ENCODE data around the gene SGTA.

SGTA gene

DNA sequence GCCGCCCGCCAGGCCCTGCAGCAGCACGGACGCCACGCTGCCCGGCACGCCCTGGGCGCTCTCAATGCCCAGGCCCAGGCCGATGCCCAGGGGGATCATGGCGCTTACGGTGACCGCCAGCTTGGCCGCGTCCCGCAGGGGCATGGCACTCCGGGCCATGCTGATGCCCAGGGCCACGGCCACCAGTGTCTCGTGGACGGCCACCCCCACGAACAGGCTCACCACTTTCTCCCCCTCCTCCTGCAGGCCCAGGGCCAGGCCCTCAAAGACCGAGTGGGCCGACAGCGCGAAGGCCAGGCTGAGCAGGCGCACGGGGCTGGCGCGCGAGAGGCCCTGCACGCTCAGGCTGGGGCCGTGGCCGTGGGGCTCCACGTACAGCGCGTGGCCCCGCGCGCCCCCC is 50.2 kb downstream of the SGTA start:
- Histone ChIP-seq H3K9me2 (replicated peaks; ENCODE audit: low read depth, low read length) (no peaks in the 10 kb centered on the region), H3K27me3 (ENCODE audit: insufficient read depth, low read length, poor library complexity, severe bottlenecking) (no peaks in the 10 kb centered on the region), H3K4me1 (ENCODE audit: insufficient read depth, low read length, poor library complexity, severe bottlenecking) (peaks cover 17% of the 10 kb centered on the region), H3K9ac (ENCODE audit: low read depth, low read length, poor library complexity, severe bottlenecking) (no peak overlapping the region), H3K4me2 (ENCODE audit: low read depth, low read length, poor library complexity, severe bottlenecking) (no peak overlapping the region), H3K4me3 (ENCODE audit: low read length, poor library complexity, severe bottlenecking) (no peak overlapping the region), H3F3A (ENCODE audit: low read depth) (no peaks in the 10 kb centered on the region), H4K20me1 (ENCODE audit: insufficient read depth, low read length, poor library complexity, severe bottlenecking) (peaks cover 50% of the 10 kb centered on the region), H3K79me2 (ENCODE audit: insufficient read depth, low read length) (peaks cover 49% of the 10 kb centered on the region), H2AFZ (ENCODE audit: low read length) (no peak overlapping the region), H3K36me3 (ENCODE audit: insufficient read depth, low read length) (peaks cover 59% of the 10 kb centered on the region; the same call in 1 of the 2 replicates), H3K9me3 (ENCODE audit: insufficient read depth, low read depth, low read length) (peaks cover 5% of the 10 kb centered on the region; the same call in 1 of the 2 replicates)
- TF ChIP-seq, protein P1, sequence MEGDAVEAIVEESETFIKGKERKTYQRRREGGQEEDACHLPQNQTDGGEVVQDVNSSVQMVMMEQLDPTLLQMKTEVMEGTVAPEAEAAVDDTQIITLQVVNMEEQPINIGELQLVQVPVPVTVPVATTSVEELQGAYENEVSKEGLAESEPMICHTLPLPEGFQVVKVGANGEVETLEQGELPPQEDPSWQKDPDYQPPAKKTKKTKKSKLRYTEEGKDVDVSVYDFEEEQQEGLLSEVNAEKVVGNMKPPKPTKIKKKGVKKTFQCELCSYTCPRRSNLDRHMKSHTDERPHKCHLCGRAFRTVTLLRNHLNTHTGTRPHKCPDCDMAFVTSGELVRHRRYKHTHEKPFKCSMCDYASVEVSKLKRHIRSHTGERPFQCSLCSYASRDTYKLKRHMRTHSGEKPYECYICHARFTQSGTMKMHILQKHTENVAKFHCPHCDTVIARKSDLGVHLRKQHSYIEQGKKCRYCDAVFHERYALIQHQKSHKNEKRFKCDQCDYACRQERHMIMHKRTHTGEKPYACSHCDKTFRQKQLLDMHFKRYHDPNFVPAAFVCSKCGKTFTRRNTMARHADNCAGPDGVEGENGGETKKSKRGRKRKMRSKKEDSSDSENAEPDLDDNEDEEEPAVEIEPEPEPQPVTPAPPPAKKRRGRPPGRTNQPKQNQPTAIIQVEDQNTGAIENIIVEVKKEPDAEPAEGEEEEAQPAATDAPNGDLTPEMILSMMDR (conservative IDR thresholded peaks at IDR 0.05; ENCODE audit: low read length): no peak
- TF ChIP-seq EZH2phosphoT487 (IDR thresholded peaks at IDR 0.05; ENCODE audit: borderline replicate concordance): no peak

DNA sequence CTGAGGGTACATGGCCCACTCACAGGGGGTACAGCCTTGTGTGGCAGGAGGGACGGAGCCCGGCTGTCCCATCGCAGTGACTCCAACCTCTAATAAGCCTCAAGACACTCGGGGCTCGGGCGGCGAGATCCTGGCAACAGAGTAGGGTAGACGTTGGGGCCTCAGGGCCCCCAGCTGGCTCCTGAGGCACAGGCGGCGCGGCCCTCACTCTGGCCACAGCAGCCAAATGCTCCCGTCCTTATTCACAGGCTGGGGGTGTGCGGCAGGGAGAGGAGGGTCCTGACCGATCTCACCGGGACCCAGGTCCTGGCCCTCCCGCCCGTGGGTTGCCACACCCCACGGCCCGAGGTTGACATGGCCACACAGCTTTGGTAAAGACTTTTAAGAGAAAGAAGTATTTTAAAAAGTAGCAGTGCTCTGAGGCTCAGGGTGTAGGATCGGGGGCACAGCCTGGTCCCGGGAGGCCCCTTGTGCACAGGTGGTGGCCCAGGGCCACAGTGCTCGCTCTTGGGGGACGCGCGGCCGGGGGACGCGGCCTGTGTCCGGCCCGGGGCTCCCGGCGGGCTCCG is 50.8 kb downstream of the SGTA start:
- Histone ChIP-seq H3K4me2 (ENCODE audit: low read depth, low read length, poor library complexity, severe bottlenecking) (no peak overlapping the region), H3K9me3 (ENCODE audit: insufficient read depth, low read depth, low read length) (peaks cover 5% of the 10 kb centered on the region; the same call in 1 of the 2 replicates), H3K4me1 (ENCODE audit: insufficient read depth, low read length, poor library complexity, severe bottlenecking) (peaks cover 17% of the 10 kb centered on the region), H3K4me3 (ENCODE audit: low read length, poor library complexity, severe bottlenecking) (no peak overlapping the region), H3K79me2 (ENCODE audit: insufficient read depth, low read length) (peaks cover 42% of the 10 kb centered on the region), H3K9me2 (replicated peaks; ENCODE audit: low read depth, low read length) (no peaks in the 10 kb centered on the region), H2AFZ (ENCODE audit: low read length) (no peak overlapping the region), H3K27me3 (ENCODE audit: insufficient read depth, low read length, poor library complexity, severe bottlenecking) (no peaks in the 10 kb centered on the region), H3K36me3 (ENCODE audit: insufficient read depth, low read length) (peaks cover 59% of the 10 kb centered on the region; the same call in 1 of the 2 replicates), H4K20me1 (ENCODE audit: insufficient read depth, low read length, poor library complexity, severe bottlenecking) (peaks cover 44% of the 10 kb centered on the region), H3K9ac (ENCODE audit: low read depth, low read length, poor library complexity, severe bottlenecking) (no peak overlapping the region), H3F3A (ENCODE audit: low read depth) (no peaks in the 10 kb centered on the region)
- TF ChIP-seq, protein P1 (conservative IDR thresholded peaks at IDR 0.05; ENCODE audit: low read length): no peak

DNA sequence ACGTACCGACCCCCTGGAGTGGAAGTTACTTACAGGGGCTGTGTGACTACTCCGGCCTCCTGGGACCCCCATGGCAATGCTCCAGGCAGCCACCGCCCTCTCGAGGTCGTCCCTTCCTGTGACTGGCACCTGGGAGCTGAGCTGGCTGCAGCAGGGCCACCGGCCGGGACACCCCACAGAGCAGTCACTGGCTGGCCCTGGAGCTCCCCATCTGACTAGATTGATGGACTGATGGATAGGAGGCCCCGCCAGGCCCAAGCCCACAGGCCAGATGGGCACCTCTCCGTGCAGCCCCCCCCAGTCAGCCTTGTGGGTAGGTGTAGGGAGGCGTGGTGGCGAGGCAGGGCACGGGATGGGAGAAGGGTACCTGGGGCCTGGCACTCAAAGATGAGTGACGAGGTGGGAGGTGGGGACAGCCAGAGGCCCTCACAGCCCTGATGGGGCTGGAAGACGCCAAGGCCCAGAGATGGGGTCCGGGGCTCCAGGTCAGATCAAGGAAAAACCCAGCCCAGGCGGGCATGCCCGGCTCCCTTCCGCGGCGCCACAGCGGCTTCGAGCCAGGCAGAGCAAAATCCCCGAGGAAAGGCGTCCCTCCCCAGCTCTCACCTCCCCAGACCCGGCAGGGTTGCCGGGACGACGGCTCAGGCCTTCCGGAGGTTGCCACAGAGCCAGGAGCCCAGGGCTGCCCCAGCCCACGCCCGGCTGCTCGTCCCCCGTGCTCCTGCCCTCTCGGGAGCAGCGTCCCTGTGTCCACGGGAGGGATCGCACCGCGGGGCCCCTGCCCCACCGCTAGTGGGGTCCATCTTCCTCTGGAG is 51.7 kb downstream of the SGTA start:
- Histone ChIP-seq H3K79me2 (ENCODE audit: insufficient read depth, low read length) (peaks cover 34% of the 10 kb centered on the region), H3K9me3 (ENCODE audit: insufficient read depth, low read depth, low read length) (no peaks in the 10 kb centered on the region; the same call in 1 of the 2 replicates), H2AFZ (ENCODE audit: low read length) (no peak overlapping the region), H3F3A (ENCODE audit: low read depth) (no peaks in the 10 kb centered on the region), H3K4me1 (ENCODE audit: insufficient read depth, low read length, poor library complexity, severe bottlenecking) (peaks cover 9% of the 10 kb centered on the region), H3K4me3 (ENCODE audit: low read length, poor library complexity, severe bottlenecking) (no peak overlapping the region), H3K27me3 (ENCODE audit: insufficient read depth, low read length, poor library complexity, severe bottlenecking) (no peaks in the 10 kb centered on the region), H3K9ac (ENCODE audit: low read depth, low read length, poor library complexity, severe bottlenecking) (no peak overlapping the region), H3K4me2 (ENCODE audit: low read depth, low read length, poor library complexity, severe bottlenecking) (no peak overlapping the region), H3K9me2 (replicated peaks; ENCODE audit: low read depth, low read length) (no peaks in the 10 kb centered on the region), H4K20me1 (ENCODE audit: insufficient read depth, low read length, poor library complexity, severe bottlenecking) (peaks cover 36% of the 10 kb centered on the region), H3K36me3 (ENCODE audit: insufficient read depth, low read length) (peaks cover 51% of the 10 kb centered on the region; the same call in 1 of the 2 replicates)
- TF ChIP-seq EZH2phosphoT487 (IDR thresholded peaks at IDR 0.05; ENCODE audit: borderline replicate concordance): no peak
- TF ChIP-seq, protein P1 (conservative IDR thresholded peaks at IDR 0.05; ENCODE audit: low read length): no peak
